HFFc6 (cell line): ENCODE data around the gene CORO1C. TPM values are rescaled to one million over a fixed set of nuclear protein-coding genes. Genes with fewer than 3 reads are reported as not detected.

Source experiments
- DNase-seq: peaks from one replicate; pipeline ENCODE4 v3.0.0-alpha.2; 2018
- H3K27ac Mint-ChIP-seq: 2 replicates; pipeline ENCODE4 v1.8.0; 2020; ENCODE audit warnings: mild to moderate bottlenecking, mixed read lengths
- H3K27me3 Mint-ChIP-seq: 2 replicates; pipeline ENCODE4 v1.8.0; 2021; ENCODE audit warnings: mild to moderate bottlenecking, moderate library complexity, mixed read lengths; ENCODE audit not compliant: insufficient read depth
- H3K36me3 Mint-ChIP-seq: 2 replicates; pipeline ENCODE4 v1.8.0; 2021; ENCODE audit warnings: low read depth, mixed read lengths
- H3K4me1 Mint-ChIP-seq: 2 replicates; pipeline ENCODE4 v1.8.0; 2020; ENCODE audit warnings: low read depth, mixed read lengths
- H3K4me3 Mint-ChIP-seq: 2 replicates; pipeline ENCODE4 v1.8.0; 2020; ENCODE audit warnings: mild to moderate bottlenecking, moderate library complexity, mixed read lengths
- H3K9me3 Mint-ChIP-seq: 2 replicates; pipeline ENCODE4 v1.8.0; 2020; ENCODE audit warnings: mild to moderate bottlenecking, mixed read lengths
- total RNA-seq, 6 experiments: library from RNA; stranded (reverse); fragmentation: NEBNext Ultra II Directional; extraction: Animal tissue kit (Norgen Biotek cat#: 25700); gene quantifications; 2 replicates in 1 of 6; 3 replicates in 5 of 6; pipeline ENCODE4 v1.2.3, GENCODE V29; 2021
- TF ChIP-seq, protein P1 (sequence below): fragments of 200-600 bp; sonication (generic); IDR thresholded peaks from 2 replicates; pipeline ENCODE4 v1.5.0; 2021; ENCODE audit warnings: antibody characterized with exemption, mild to moderate bottlenecking

CORO1C gene
- total RNA-seq, 6 experiments from 2014 or later, result 541 to 709 (median 649) TPM

- DNase-seq, result no peak
- H3K9me3 Mint-ChIP-seq, result peaks cover 6% of the 10 kb centered on the region; the same call in 1 of the 2 replicates
- H3K27me3 Mint-ChIP-seq, result no peaks in the 10 kb centered on the region; the same call in 1 of the 2 replicates
- no peak overlapping the region for H3K4me3 Mint-ChIP-seq
- peaks cover 12% of the 10 kb centered on the region for H3K36me3 Mint-ChIP-seq
- TF ChIP-seq, protein P1, sequence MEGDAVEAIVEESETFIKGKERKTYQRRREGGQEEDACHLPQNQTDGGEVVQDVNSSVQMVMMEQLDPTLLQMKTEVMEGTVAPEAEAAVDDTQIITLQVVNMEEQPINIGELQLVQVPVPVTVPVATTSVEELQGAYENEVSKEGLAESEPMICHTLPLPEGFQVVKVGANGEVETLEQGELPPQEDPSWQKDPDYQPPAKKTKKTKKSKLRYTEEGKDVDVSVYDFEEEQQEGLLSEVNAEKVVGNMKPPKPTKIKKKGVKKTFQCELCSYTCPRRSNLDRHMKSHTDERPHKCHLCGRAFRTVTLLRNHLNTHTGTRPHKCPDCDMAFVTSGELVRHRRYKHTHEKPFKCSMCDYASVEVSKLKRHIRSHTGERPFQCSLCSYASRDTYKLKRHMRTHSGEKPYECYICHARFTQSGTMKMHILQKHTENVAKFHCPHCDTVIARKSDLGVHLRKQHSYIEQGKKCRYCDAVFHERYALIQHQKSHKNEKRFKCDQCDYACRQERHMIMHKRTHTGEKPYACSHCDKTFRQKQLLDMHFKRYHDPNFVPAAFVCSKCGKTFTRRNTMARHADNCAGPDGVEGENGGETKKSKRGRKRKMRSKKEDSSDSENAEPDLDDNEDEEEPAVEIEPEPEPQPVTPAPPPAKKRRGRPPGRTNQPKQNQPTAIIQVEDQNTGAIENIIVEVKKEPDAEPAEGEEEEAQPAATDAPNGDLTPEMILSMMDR, result no peak
- H3K4me1 Mint-ChIP-seq, result peaks cover 52% of the 10 kb centered on the region
- no peak overlapping the region for H3K27ac Mint-ChIP-seq
These were observed 115.4 kb downstream of the CORO1C start for GRCh38 chr12:108615918-108616317.

DNA sequence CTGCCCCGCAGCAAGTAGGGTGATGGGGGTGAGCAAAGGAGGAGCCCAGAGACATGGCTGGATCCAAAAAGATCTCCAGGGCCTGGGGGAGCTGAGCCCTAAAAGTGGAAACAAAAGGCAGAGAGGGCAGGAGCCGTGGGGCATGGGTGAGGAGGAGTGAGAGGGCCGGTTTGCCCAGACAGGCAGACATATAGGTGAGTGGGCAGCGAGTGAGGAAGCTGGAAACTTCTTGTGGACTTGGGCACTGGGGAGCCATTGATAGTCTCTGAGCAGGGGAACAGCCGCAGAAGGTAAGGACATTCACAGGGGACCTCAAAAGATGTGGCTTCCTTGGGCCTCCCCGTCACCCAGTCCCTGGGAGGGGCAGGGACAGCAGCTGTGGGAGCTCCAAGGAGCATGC is 116.7 kb downstream of the CORO1C start:
- Mint-ChIP-seq H3K4me3 (no peak overlapping the region), H3K27me3 (no peaks in the 10 kb centered on the region; the same call in 1 of the 2 replicates)

GRCh38 chr12:108614041-108614440 is 117.3 kb downstream of the CORO1C start:
- no peak for DNase-seq
- Mint-ChIP-seq H3K4me3 (no peak overlapping the region), H3K27ac (no peak overlapping the region), H3K9me3 (peaks cover 6% of the 10 kb centered on the region; the same call in 1 of the 2 replicates), H3K36me3 (peaks cover 12% of the 10 kb centered on the region), H3K4me1 (peaks cover 67% of the 10 kb centered on the region), H3K27me3 (no peaks in the 10 kb centered on the region)
- TF ChIP-seq, protein P1, result no peak

More for the DNA sequence above, 116.7 kb downstream of the CORO1C start:
- Mint-ChIP-seq H3K9me3 (peaks cover 6% of the 10 kb centered on the region; the same call in 1 of the 2 replicates), H3K4me1 (peaks cover 64% of the 10 kb centered on the region), H3K27ac (no peak overlapping the region), H3K36me3 (peaks cover 12% of the 10 kb centered on the region)
- TF ChIP-seq, protein P1, result no peak
- no peak for DNase-seq

- no peak for DNase-seq
- H3K9me3 Mint-ChIP-seq, result peaks cover 6% of the 10 kb centered on the region; the same call in 1 of the 2 replicates
- no peak overlapping the region for H3K4me3 Mint-ChIP-seq
- no peak overlapping the region for H3K27ac Mint-ChIP-seq
- H3K4me1 Mint-ChIP-seq, result peaks cover 67% of the 10 kb centered on the region
- TF ChIP-seq, protein P1, result no peak
- peaks cover 2% of the 10 kb centered on the region; the same call in 1 of the 2 replicates for H3K27me3 Mint-ChIP-seq
- H3K36me3 Mint-ChIP-seq, result peaks cover 12% of the 10 kb centered on the region
These were observed 117.8 kb downstream of the CORO1C start for GRCh38 chr12:108613548-108613947.

DNA sequence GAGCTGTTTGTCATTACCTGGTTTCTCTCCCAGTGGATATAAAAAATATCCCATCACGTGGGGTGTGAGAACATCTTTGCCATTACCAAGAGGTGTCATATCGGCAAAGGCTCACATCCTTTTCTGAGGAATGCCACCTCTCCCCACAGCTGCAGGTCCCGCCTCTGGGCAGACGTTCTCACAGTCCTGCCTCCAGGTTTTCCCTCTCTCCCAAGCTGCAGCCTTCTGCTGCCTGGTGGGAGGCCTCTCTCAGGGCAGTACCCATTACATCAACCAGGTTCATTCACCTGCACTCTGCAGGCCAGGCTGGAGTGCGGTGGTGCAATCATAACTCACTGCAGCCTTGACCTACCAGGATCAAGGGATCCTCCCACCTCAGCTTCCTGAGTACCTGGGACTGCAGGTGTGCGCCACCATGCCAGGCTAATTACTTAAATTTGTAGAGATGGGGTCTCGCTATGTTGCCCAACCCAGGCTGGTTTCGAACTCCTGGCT is 118.5 kb downstream of the CORO1C start:
- Mint-ChIP-seq H3K4me1 (peaks cover 60% of the 10 kb centered on the region), H3K9me3 (peaks cover 6% of the 10 kb centered on the region; the same call in 1 of the 2 replicates), H3K27ac (no peak overlapping the region; the same call in 1 of the 2 replicates), H3K36me3 (peaks cover 12% of the 10 kb centered on the region), H3K4me3 (no peak overlapping the region), H3K27me3 (peaks cover 2% of the 10 kb centered on the region; the same call in 1 of the 2 replicates)
- DNase-seq, result no peak
- TF ChIP-seq, protein P1, result no peak
